Tibial nerve (tissue), 4 donors: ENCODE data around the gene CPLANE2. TPM values are rescaled to one million over a fixed set of nuclear protein-coding genes. Genes with fewer than 3 reads are reported as not detected.

Source experiments
- DNase-seq, 2 donors: peaks; one replicate each; pipeline ENCODE4 v3.0.0-alpha.2; 2019; ENCODE audit warnings: low spot score in 2 of 2
- H3K27ac ChIP-seq, 4 donors: fragments of 200-600 bp; sonication (generic) in 3 of 4; one replicate each; pipeline ENCODE4 v1.5.1; 2017 to 2019; ENCODE audit warnings: mild to moderate bottlenecking in 1 of 4
- H3K27me3 ChIP-seq, 2 donors: fragments of 200-600 bp; sonication (generic) in 1 of 2; one replicate each; pipeline versions ENCODE4 v1.5.1 to v1.6.0; 2017 to 2019
- H3K36me3 ChIP-seq, 3 donors: fragments of 200-600 bp; sonication (generic); one replicate each; pipeline ENCODE4 v1.5.1; 2018 to 2019
- H3K4me1 ChIP-seq, 4 donors: fragments of 200-600 bp; sonication (generic) in 3 of 4; one replicate each; pipeline ENCODE4 v1.5.1; 2017 to 2019
- H3K4me3 ChIP-seq, 4 donors: fragments of 200-600 bp; sonication (generic) in 3 of 4; one replicate each; pipeline ENCODE4 v1.5.1; 2017 to 2019; ENCODE audit warnings: mild to moderate bottlenecking in 1 of 4, moderate library complexity in 1 of 4
- H3K9me3 ChIP-seq, 4 donors: fragments of 200-600 bp; sonication (generic) in 3 of 4; one replicate each; pipeline ENCODE4 v1.5.1; 2017 to 2019
- CTCF ChIP-seq, 5 experiments: fragments of 200-600 bp in 3 of 5; fragments of 450-650 bp in 2 of 5; sonication (generic) in 3 of 5; IDR thresholded peaks; one replicate each; pipeline ENCODE4 v1.5.1; 2016 to 2019; ENCODE audit warnings: antibody characterized with exemption in 5 of 5, mild to moderate bottlenecking in 3 of 5, moderate library complexity in 2 of 5
- EP300 ChIP-seq, 2 donors: sonication (generic); formaldehyde crosslinking; IDR thresholded peaks; one replicate each; pipeline ENCODE4 v1.6.1; 2017; ENCODE audit warnings: antibody characterized with exemption in 2 of 2, mild to moderate bottlenecking in 1 of 2
- POLR2A ChIP-seq, 2 donors: fragments of 450-650 bp; IDR thresholded peaks; one replicate each; pipeline ENCODE4 v1.6.1; 2017; ENCODE audit warnings: antibody characterized with exemption in 2 of 2, mild to moderate bottlenecking in 2 of 2, moderate library complexity in 2 of 2
- WGBS, 2 donors: methylation state at CpG; one replicate each; pipeline ENCODE4 v1.1.5; 2018; 5-methylcytosine and 5-hydroxymethylcytosine counted together
- total RNA-seq, 4 donors: library from RNA; depleted of rRNA; stranded (reverse); fragments of >200 nt; gene quantifications; one replicate each; pipeline ENCODE4 v1.1.0, GENCODE V29; 2016

The CPLANE2 gene
- total RNA-seq, 4 donors from 2014 or later: 3.6 to 14.4 (median 9.6) TPM

- H3K4me3 ChIP-seq: peak overlapping the region; percentile 35 to 61 (median 52)
- no peak for DNase-seq
- H3K27me3 ChIP-seq: no peaks in the 10 kb centered on the region
- TF ChIP-seq EP300 (IDR thresholded peaks at IDR 0.05) (no peak), CTCF (IDR thresholded peaks at IDR 0.05) (no peak), POLR2A (IDR thresholded peaks at IDR 0.05) (no peak)
- H3K9me3 ChIP-seq: no peaks in the 10 kb centered on the region
- 40 to 48% methylated on average over 32 to 40 of the region's 51 CpGs for WGBS, 2 donors
- H3K36me3 ChIP-seq: peaks cover 0 to 10% (median 0%) of the 10 kb centered on the region in 3 donors
- H3K27ac ChIP-seq: peak overlapping the region; percentile 59 to 89 (median 82)
- H3K4me1 ChIP-seq: peaks cover 0 to 39% (median 5%) of the 10 kb centered on the region in 4 donors
These were observed 29.4 kb downstream of the CPLANE2 start for GRCh38 chr1:16207318-16208269.

- Histone ChIP-seq H3K27me3 (no peaks in the 10 kb centered on the region), H3K4me3 (peak overlapping the region; percentile 35 to 61 (median 52)), H3K9me3 (no peaks in the 10 kb centered on the region), H3K4me1 (peaks cover 0 to 45% (median 5%) of the 10 kb centered on the region in 4 donors), H3K27ac (peak overlapping the region; percentile 59 to 89 (median 87)), H3K36me3 (peaks cover 0 to 16% (median 0%) of the 10 kb centered on the region in 3 donors)
- TF ChIP-seq EP300 (IDR thresholded peaks at IDR 0.05) (peak in 1 of 2 donors; percentile 92), POLR2A (IDR thresholded peaks at IDR 0.05) (peak; percentile 40 to 69), CTCF (IDR thresholded peaks at IDR 0.05) (no peak)
- peak; percentile 93 to 94 for DNase-seq
- WGBS, 2 donors: 0 to 1% methylated on average over 49 to 77 of the region's 87 CpGs
These were observed 30.3 kb downstream of the CPLANE2 start for GRCh38 chr1:16206547-16207317.

GRCh38 chr1:16205891-16206546, 31.0 kb downstream of the CPLANE2 start:
- H3K9me3 ChIP-seq: no peaks in the 10 kb centered on the region
- H3K4me1 ChIP-seq: peaks cover 0 to 45% (median 5%) of the 10 kb centered on the region in 4 donors
- H3K27ac ChIP-seq: peak overlapping the region; percentile 59 to 89 (median 87)
- TF ChIP-seq POLR2A (IDR thresholded peaks at IDR 0.05) (no peak), EP300 (IDR thresholded peaks at IDR 0.05) (no peak), CTCF (IDR thresholded peaks at IDR 0.05) (no peak)
- DNase-seq: no peak
- no peaks in the 10 kb centered on the region for H3K27me3 ChIP-seq
- H3K4me3 ChIP-seq: peak overlapping the region; percentile 39 to 61 (median 52)
- WGBS, 2 donors: 30 to 32% methylated on average over 31 to 36 of the region's 38 CpGs
- peaks cover 0 to 23% (median 0%) of the 10 kb centered on the region in 3 donors for H3K36me3 ChIP-seq

- Histone ChIP-seq H3K36me3 (peaks cover 0 to 24% (median 0%) of the 10 kb centered on the region in 3 donors), H3K4me3 (no peak overlapping the region), H3K4me1 (peaks cover 0 to 45% (median 5%) of the 10 kb centered on the region in 4 donors), H3K27ac (peak overlapping the region in 2 of 4 donors; percentile 87 to 89), H3K9me3 (no peaks in the 10 kb centered on the region), H3K27me3 (no peaks in the 10 kb centered on the region)
- 96 to 97% methylated on average over 11 of the region's 11 CpGs for WGBS, 2 donors
- no peak for DNase-seq
- TF ChIP-seq POLR2A (IDR thresholded peaks at IDR 0.05): no peak
- no peak for TF ChIP-seq EP300 (IDR thresholded peaks at IDR 0.05)
These were observed 31.7 kb downstream of the CPLANE2 start for GRCh38 chr1:16205334-16205671.
